HEK293 (cell line): ENCODE results near the gene AGPAT4.

Experiments used
- CTCF ChIA-PET: fragments of 350-600 bp; formaldehyde crosslinking; extraction: SDS; loops from one replicate; lab custom pipeline; 2021; ENCODE audit warnings: antibody characterized with exemption; lab: Yijun Ruan, JAX
- POLR2A ChIA-PET: fragments of 300-600 bp; formaldehyde crosslinking; extraction: SDS; loops from one replicate; lab custom pipeline; 2020; ENCODE audit warnings: antibody characterized with exemption, inconsistent platforms; lab: Yijun Ruan, JAX
- H3K27ac ChIP-seq: fragments of 200-500 bp; sonication (Bioruptor generic); 2 replicates; pipeline ENCODE4 v1.5.1; 2014; ENCODE audit warnings: low read depth, low read length, control low read depth, inconsistent platforms; ENCODE audit errors: extremely low read depth
- H3K36me3 ChIP-seq, 2 experiments: fragments of 200-500 bp in 1 of 2; sonication (Bioruptor generic) in 1 of 2; 1 replicate in 1 of 2; 2 replicates in 1 of 2; pipeline ENCODE4 v1.5.1; 2014 to 2017; ENCODE audit warnings: inconsistent platforms in 2 of 2, low read length in 2 of 2; ENCODE audit not compliant: control insufficient read depth in 2 of 2, insufficient read depth in 1 of 2
- H3K4me1 ChIP-seq: fragments of 200-500 bp; sonication (Bioruptor generic); 2 replicates; pipeline ENCODE4 v1.5.1; 2014; ENCODE audit warnings: mild to moderate bottlenecking, low read length, inconsistent platforms; ENCODE audit not compliant: control insufficient read depth, insufficient read depth
- H3K4me3 ChIP-seq: 2 replicates; pipeline ENCODE4 v1.5.1; 2011; ENCODE audit warnings: low read depth, mild to moderate bottlenecking, control low read depth, low read length, moderate library complexity
- H3K9me3 ChIP-seq: fragments of 200-500 bp; sonication (Bioruptor generic); 2 replicates; pipeline ENCODE4 v1.5.1; 2014; ENCODE audit warnings: low read depth, low read length, inconsistent platforms; ENCODE audit not compliant: control insufficient read depth, insufficient read depth
- HOXA7 ChIP-seq: sonication (generic); formaldehyde crosslinking; IDR thresholded peaks from 2 replicates; pipeline ENCODE4 v1.8.1; 2022; ENCODE audit warnings: missing genetic modification reagents, borderline replicate concordance
- KLF17 ChIP-seq: fragments of 450-650 bp; formaldehyde crosslinking; IDR thresholded peaks from 2 replicates; pipeline ENCODE4 v1.5.1; 2016; ENCODE audit warnings: missing biosample characterization, missing genetic modification characterization
- PATZ1 ChIP-seq: fragments of 450-650 bp; formaldehyde crosslinking; IDR thresholded peaks from 2 replicates; pipeline ENCODE4 v1.5.1; 2016; ENCODE audit warnings: missing biosample characterization, missing genetic modification characterization
- RBAK ChIP-seq: fragments of 450-650 bp; formaldehyde crosslinking; IDR thresholded peaks from 2 replicates; pipeline ENCODE4 v1.5.1; 2016; ENCODE audit warnings: missing biosample characterization, missing genetic modification characterization
- SALL2 ChIP-seq: fragments of 450-650 bp; formaldehyde crosslinking; IDR thresholded peaks from 2 replicates; pipeline ENCODE4 v1.5.0; 2017; ENCODE audit warnings: missing biosample characterization, mild to moderate bottlenecking, missing genetic modification characterization, borderline replicate concordance
- ZBTB7A ChIP-seq: fragments of 450-650 bp; formaldehyde crosslinking; IDR thresholded peaks from 2 replicates; pipeline ENCODE4 v1.5.1; 2016; ENCODE audit warnings: low read depth, missing biosample characterization, missing genetic modification characterization
- ZNF155 ChIP-seq: fragments of 450-650 bp; formaldehyde crosslinking; IDR thresholded peaks from 2 replicates; pipeline ENCODE4 v1.5.1; 2016; ENCODE audit warnings: missing biosample characterization, missing genetic modification characterization
- ZNF16 ChIP-seq: fragments of 450-650 bp; formaldehyde crosslinking; IDR thresholded peaks from 2 replicates; pipeline ENCODE4 v1.5.1; 2016; ENCODE audit warnings: low read depth, missing biosample characterization, missing genetic modification characterization
- ZNF174 ChIP-seq: fragments of 450-650 bp; formaldehyde crosslinking; IDR thresholded peaks from 2 replicates; pipeline ENCODE4 v1.5.0; 2017; ENCODE audit warnings: missing biosample characterization, mild to moderate bottlenecking, missing genetic modification characterization
- ZNF18 ChIP-seq: fragments of 450-650 bp; formaldehyde crosslinking; IDR thresholded peaks from 2 replicates; pipeline ENCODE4 v1.5.1; 2016; ENCODE audit warnings: missing biosample characterization, missing genetic modification characterization
- ZNF221 ChIP-seq: fragments of 450-650 bp; formaldehyde crosslinking; IDR thresholded peaks from 2 replicates; pipeline ENCODE4 v1.5.1; 2017; ENCODE audit warnings: missing biosample characterization, missing genetic modification characterization, borderline replicate concordance
- ZNF354C ChIP-seq: fragments of 450-650 bp; formaldehyde crosslinking; IDR thresholded peaks from 2 replicates; pipeline ENCODE4 v1.5.1; 2016; ENCODE audit warnings: missing biosample characterization, missing genetic modification characterization, low read depth, borderline replicate concordance
- ZNF404 ChIP-seq: fragments of 450-650 bp; formaldehyde crosslinking; IDR thresholded peaks from 2 replicates; pipeline ENCODE4 v1.5.1; 2017; ENCODE audit warnings: missing biosample characterization, missing genetic modification characterization
- ZNF501 ChIP-seq: fragments of 450-650 bp; formaldehyde crosslinking; IDR thresholded peaks from 2 replicates; pipeline ENCODE4 v1.5.1; 2016; ENCODE audit warnings: missing biosample characterization, missing genetic modification characterization
- ZNF510 ChIP-seq: fragments of 450-650 bp; formaldehyde crosslinking; IDR thresholded peaks from 2 replicates; pipeline ENCODE4 v1.5.1; 2018; ENCODE audit warnings: mild to moderate bottlenecking, missing genetic modification characterization, missing biosample characterization; ENCODE audit not compliant: insufficient replicate concordance
- ZNF513 ChIP-seq: fragments of 450-650 bp; IDR thresholded peaks from 2 replicates; pipeline ENCODE4 v1.5.1; 2018; ENCODE audit warnings: missing biosample characterization, missing genetic modification characterization
- ZNF596 ChIP-seq: fragments of 450-650 bp; IDR thresholded peaks from 2 replicates; pipeline ENCODE4 v1.5.0; 2018; ENCODE audit warnings: missing biosample characterization, mild to moderate bottlenecking, missing genetic modification characterization, moderate library complexity
- ZNF629 ChIP-seq: fragments of 450-650 bp; formaldehyde crosslinking; IDR thresholded peaks from 2 replicates; pipeline ENCODE4 v1.5.1; 2017; ENCODE audit warnings: missing biosample characterization, missing genetic modification characterization
- ZNF639 ChIP-seq: fragments of 450-650 bp; formaldehyde crosslinking; IDR thresholded peaks from 2 replicates; pipeline ENCODE4 v1.5.1; 2016; ENCODE audit warnings: missing biosample characterization, missing genetic modification characterization
- ZNF777 ChIP-seq: fragments of 450-650 bp; formaldehyde crosslinking; IDR thresholded peaks from 2 replicates; pipeline ENCODE4 v1.5.1; 2017; ENCODE audit warnings: missing biosample characterization, missing genetic modification characterization, borderline replicate concordance

The AGPAT4 gene

GRCh38 chr6:161233986-161234661, 39.7 kb downstream of the AGPAT4 start:
- Histone ChIP-seq H3K36me3 (peaks cover 0 to 17% of the 10 kb centered on the region in 2 experiments; a peak in 1 of 3 replicates), H3K4me3 (no peak overlapping the region)
- ChIA-PET POLR2A (interaction anchor here (0.6 to 1.6 kb wide), 3 partner anchors 39 to 195 kb away, joined by 3 to 9 read pairs (median 6); partner anchors contain the start of gene AGPAT4), CTCF (interaction anchor here (0.6 to 2.1 kb wide), 4 partner anchors 9 to 304 kb away, joined by 3 to 8 read pairs (median 5); no protein-coding TSS in a partner anchor)
- TF ChIP-seq RBAK (tag by site-specific recombination) (no peak), KLF17 (tag by site-specific recombination) (no peak), ZNF174 (tag by site-specific recombination) (no peak), ZNF16 (no peak), ZNF513 (tag by site-specific recombination) (no peak), ZNF155 (tag by site-specific recombination) (no peak), SALL2 (tag by site-specific recombination) (no peak), HOXA7 (CRISPR knock-in tag) (no peak), ZNF404 (tag by site-specific recombination) (no peak), ZNF629 (tag by site-specific recombination) (no peak), ZNF18 (tag by site-specific recombination) (no peak), ZNF510 (no peak), ZNF777 (tag by site-specific recombination) (no peak), ZNF639 (tag by site-specific recombination) (no peak), ZBTB7A (tag by site-specific recombination) (no peak), ZNF596 (tag by site-specific recombination) (no peak), PATZ1 (tag by site-specific recombination) (no peak), ZNF354C (no peak), ZNF501 (tag by site-specific recombination) (no peak), ZNF221 (tag by site-specific recombination) (no peak)
- TF ChIP-seq, all 188 proteins: peak for 0
- H3K9me3 ChIP-seq = no peaks in the 10 kb centered on the region
- no peaks in the 10 kb centered on the region for H3K4me1 ChIP-seq
- no peak overlapping the region for H3K27ac ChIP-seq
